SK-N-DZ (cell line): Measurements from ENCODE around the gene KRTAP4-16. TPM values are rescaled to one million over a fixed set of nuclear protein-coding genes. Genes with fewer than 3 reads are reported as not detected.
"Not testable (repeated sequence)": the region's sequence is repeated elsewhere in the genome, so short reads cannot be mapped to it uniquely, and the experiment has no call there.

Experiments used
- DNase-seq: peaks from one replicate; pipeline ENCODE4 v3.0.0-alpha.2; 2015; ENCODE audit warnings: low spot score
- polyA plus RNA-seq, 2 experiments: library from polyadenylated mRNA; depleted of rRNA; stranded (reverse); fragments of >200 nt; gene quantifications; 2 replicates each; pipeline ENCODE4 v1.2.3, GENCODE V29; 2014

KRTAP4-16 gene
- not detected in 2 replicates for polyA plus RNA-seq (2014; cell fraction: cytosol; rRNA removed)
- polyA plus RNA-seq (2014; cell fraction: nucleus; rRNA removed), result not detected in 2 replicates

DNA sequence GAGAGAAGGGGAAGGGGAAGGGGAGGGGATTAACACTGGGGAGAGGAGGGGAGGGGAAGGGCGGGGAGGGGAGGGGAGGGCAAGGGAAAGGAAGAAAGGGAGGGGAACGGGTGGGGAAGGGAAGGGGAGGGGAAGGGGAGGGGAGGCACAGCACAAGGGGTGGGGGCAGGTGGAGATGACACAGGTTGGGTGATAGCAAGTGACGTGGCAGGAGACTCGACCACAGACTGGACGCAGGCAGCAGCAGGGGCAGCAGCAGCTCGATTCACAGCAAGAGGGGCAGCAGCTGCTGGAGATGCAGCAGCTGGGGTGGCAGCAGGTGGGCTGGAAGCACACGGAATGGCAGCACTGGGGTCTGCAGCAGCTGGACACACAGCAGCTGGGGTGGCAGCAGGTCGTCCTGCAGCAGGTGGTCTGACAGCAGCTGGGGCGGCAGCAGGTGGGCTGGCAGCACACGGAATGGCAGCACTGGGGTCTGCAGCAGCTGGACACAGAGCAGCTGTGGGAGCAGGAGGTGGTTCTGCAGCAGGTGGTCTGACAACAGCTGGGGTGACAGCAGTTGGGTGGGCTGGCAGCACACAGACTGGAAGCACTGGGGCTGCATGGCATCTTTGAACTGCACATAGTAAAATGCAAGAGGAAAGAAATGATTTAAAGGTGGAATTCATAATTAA, at the start of gene KRTAP4-16:
Gene KRTAP4-16 (minus strand): TSS at position 624 of the 674 bp plus-strand sequence. CDS start 0 bp downstream, at position 624.
- no peak for DNase-seq

DNA sequence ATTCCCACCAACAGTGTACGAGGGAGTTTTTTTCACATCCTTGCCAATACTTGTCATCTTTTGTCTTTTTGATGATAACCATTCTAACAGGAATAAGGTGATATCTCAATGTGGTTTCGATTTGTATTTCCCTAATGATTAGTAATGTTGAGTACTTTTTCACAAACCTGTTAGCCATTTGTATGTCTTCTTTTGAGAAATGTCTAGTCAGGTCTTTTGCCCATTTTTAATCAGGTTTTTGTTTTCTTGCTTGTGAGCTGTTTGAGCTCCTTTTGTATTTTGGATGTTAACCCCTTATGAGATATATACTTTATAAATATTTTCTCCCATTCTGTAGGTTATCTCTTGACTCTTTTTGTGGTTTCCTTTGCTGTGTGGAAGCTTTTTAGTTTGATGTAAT, 49.5 kb upstream of the KRTAP4-16 start:
- DNase-seq, result no peak

DNA sequence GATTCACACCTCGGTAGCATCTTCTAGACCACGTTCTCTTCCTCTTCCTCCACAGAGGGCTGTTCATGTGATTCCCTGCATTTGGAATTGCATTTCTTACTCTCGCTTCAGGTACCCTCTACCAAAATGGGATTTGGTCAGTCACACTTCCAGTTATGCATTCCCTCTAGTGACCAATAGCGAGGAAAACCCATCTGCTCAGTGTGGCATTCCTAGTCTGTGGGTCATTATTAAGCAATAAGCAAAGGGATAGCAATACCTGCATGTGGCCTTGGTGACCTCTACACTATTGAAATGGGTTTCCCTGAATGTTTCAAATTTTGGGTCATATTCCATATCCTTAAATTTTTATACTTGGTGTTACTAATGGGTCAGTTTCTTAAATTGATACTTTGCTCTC, 48.0 kb upstream of the KRTAP4-16 start:
- DNase-seq, result no peak

DNA sequence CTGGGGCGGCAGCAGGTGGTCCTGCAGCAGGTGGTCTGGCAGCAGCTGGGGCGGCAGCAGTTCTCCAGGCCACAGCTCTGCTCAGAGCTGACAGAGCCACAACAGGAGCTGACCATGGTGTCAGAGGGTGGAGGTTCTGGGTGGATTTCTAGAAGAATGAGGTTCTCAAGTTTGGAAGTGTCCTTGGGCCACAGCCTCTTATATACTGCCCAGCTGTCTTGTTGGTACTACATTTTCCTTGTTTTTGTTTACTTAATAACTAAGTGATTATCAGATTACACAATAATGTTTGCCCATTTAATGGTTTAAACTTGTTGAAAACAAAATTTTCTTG, 47.6 kb upstream of the KRTAP4-16 start, which contains the start of gene KRTAP4-5:
Gene KRTAP4-5 (minus strand): TSS at position 174 of the 334 bp plus-strand sequence. CDS start 58 bp downstream, at position 116.
- no peak for DNase-seq

DNA sequence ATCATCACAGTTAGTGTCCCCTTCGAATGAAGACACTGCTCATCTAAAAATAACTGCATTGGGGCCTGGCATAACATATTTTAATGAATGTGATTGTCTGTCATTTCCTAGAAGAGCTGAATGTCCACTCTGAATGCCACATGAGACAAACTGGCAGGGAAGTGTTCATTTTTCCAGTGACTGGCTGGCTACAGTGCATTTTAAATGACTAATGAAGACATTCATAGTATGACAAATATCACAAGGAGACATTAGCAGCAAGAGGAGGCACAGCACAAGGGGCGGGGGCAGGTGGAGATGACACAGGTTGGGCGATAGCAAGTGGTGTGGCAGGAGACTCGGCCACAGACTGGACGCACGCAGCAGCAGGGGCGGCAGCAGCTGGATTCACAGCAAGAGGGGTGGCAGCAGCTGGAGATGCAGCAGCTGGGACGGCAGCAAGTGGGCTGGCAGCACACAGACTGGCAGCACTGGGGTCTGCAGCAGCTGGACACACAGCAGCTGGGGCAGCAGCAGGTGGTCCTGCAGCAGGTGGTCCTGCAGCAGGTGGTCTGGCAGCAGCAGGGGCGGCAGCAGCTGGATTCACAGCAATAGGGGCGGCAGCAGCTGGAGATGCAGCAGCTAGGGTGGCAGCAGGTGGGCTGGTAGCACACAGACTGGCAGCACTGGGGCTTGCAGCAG, 47.1 kb upstream of the KRTAP4-16 start:
- not testable (repeated sequence) for DNase-seq

DNA sequence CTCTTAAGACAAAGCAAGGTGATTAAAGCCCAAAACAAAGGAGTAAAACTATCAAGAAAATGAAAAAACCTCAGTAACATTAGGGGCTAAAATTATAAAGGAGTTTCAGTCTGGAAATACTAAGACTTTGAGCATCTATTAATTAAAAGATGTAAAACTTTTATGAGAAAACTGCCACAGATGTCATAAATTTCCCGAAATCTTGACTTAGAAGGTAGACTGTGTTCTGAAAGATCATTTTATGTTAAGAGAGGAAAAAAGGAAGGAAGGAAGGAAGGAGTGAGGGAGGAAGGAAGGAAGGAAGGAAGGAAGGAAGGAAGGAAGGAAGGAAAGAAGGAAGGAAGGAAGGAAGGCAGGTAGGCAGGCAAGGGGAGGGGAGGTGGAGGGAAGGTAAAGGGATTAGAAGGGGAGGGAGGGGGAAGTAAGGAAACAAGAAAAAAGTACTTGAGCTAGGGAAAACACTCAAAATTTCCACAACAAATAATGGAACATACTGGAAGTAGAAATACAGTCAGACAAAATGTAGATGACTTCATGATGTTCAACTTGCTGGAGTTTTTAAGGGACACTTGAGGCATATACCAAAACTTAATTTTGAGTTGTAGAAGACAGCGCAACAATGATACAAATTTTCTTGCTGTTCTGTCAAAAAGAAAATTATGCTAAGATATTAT, 45.7 kb upstream of the KRTAP4-16 start:
- no peak for DNase-seq

DNA sequence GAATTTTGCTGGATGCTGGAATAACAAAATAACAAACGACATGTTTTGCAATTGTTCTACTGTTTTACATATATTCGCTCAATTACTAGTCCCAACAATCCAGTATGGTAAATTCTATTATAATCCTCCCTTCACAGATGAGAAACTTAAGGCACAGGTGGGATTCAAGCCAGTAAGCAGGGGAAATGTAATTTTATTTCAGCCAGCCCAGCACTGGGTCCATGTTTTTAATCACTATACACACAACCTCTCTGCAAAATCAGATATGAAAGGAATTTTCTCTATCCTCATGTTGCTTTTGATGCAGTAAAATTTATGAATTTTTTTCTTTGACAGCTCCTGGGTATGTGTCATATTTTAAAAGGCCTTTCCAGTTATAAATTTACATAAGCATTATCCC, 43.3 kb upstream of the KRTAP4-16 start:
- DNase-seq, result no peak

DNA sequence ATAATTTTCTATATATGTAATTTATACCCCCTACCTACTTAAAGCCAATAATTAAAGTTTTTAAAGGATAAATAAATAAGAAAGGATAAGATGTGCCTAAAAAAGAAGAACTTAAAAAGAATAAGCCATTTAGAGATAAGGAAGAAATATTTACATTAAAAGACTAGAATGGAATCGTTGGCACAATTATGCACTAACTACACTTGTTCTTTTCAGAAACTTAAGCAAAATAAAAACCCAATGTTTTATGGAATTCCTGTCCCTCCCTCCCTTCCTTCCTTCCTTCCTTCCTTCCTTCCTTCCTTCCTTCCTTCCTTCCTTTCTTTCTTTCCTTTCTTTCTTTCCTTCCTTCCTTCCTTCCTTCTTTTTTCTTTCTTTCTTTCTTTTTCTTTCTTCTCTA, 42.8 kb upstream of the KRTAP4-16 start:
- DNase-seq, result no peak

DNA sequence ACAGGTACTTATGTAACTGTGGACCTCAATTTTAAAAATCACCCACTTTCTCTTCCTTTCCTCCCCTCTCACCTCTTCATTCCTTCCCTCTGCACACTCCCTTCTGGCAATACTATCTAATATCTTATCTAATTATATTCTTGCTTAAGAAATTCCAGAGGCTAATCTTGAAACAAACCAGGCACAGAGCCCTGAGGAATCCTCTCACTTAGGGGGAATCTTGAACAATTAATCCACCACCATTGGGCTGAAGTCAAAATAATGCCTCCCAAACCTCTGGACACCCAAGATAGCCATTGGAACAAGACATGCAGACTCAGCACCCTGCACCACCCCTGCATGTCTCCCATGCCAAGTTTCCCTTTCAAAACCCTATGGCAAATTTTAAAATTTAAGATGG, 39.4 kb upstream of the KRTAP4-16 start:
- no peak for DNase-seq

DNA sequence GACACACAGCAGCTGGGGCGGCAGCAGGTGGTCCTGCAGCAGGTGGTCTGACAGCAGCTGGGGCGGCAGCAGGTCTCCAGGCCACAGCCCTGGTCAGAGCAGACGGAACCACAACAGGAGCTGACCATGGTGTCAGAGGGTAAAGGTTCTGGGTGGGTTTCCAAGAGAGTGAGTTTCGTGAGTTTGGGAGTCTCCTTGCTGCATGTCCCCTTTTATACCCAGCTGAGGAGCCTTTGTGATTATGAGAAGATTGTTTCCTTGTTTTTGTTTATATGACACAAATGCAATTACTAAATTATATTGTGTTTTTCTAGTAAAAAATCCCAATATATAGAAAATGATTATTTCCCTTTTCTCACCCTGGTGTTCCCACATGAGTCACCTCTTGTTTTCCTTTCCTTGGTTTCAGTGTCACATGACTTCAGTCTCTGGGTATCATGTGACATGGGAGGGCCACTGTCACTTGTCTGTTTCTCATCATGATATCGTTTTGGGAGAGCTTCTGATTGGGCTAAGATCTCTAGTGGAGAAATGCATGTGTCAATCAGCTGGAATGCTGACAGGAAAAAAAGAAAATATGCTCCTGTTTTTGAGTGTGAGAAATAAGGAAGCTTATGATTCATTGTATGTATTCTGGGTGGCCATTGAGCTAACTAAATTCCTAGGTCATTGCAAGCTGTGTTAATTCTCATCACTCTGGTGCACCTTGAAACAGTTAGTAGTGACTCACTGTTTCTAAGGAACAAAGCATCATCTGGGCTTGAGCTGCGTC, 38.5 kb upstream of the KRTAP4-16 start, which contains the start of gene KRTAP4-6:
Gene KRTAP4-6 (minus strand): TSS at position 185 of the 772 bp plus-strand sequence. CDS start 57 bp downstream, at position 128.
- DNase-seq, result no peak

DNA sequence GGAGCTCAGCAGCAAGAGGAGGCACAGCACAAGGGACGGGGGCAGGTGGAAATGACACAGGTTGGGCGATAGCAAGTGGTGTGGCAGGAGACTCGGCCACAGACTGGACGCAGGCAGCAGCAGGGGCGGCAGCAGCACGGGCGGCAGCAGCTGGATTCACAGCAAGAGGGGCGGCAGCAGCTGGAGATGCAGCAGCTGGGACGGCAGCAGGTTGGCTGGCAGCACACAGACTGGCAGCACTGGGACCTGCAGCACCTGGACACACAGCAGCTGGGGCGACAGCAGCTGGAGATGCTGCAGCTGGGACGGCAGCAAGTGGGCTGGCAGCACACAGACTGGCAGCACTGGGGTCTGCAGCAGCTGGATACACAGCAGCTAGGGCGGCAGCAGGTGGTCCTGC, 37.9 kb upstream of the KRTAP4-16 start:
- not testable (repeated sequence) for DNase-seq

DNA sequence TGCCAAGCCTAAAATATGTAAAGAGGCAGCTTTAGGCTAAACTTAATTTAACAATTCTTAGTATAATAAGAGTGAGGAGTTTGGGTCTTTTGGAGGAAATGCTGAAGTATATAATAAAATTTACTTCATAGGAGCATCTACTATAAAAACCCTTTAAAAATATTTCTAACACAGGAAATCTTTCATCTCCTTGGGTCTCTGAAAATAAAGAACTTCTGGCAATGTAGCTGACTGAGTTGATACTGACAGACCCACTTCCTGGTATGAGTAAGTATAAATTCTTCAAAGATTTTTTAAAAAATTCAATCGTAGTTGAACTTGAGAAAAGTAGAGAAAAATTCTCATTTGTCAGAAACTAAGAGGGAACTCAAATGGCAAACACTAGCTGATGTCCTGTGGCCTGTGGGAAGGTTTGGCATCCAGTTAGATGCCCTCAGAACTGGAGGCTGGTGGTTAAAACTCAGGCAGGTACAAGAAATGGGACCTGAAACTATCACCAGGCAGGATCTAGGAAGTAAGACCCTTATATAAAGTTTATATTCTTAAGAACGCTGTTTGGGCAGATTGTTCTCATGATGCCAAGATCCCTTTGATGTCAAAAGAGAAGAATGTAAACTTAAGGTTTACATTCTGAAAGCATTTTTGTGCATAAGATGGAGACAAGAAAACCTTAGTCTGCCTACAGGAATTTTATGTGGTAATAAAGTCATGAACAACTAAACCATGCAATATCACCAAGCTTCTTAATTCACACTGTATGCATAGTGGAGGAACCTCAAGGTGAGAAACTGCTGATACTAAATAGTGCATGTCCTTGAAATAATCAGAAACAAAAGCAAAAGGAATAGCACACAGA, 32.1 kb upstream of the KRTAP4-16 start:
- no peak for DNase-seq

DNA sequence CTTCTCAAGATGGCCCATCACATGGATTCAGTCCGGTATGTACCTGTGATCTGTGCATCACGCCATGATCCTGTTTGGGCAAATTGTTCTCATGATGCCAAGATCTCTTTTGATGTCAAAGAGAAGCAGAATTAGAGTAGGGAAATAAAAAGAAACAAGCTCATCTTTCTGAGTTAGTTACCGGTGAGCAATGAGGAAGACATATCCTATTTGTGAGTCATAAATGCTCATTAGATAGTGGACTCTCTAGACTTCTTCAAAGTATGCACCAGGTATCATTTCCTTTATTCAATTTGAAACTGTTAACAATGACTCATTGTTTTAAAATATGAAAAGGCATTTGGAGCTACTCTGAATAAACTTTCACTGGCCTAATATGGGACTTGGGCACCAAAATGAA, 30.0 kb upstream of the KRTAP4-16 start:
- no peak for DNase-seq

DNA sequence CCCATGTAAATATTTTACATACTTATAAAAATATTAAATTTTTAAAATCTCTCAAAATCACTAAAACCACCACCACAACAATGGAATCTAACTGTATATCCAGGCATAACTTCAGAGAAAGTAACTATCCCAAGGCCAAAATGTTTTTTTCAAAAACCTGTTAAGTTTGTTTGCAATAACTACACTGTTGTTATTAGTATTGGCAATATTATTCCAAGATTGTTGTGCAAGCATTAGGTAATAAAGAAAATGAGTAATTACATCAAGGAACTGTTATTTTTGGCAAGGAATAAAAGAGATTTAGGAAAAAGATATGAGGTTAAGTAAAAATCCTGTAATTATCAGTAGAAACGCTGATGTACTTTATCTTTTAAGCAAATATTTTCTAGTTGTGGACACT, 25.4 kb upstream of the KRTAP4-16 start:
- no peak for DNase-seq

DNA sequence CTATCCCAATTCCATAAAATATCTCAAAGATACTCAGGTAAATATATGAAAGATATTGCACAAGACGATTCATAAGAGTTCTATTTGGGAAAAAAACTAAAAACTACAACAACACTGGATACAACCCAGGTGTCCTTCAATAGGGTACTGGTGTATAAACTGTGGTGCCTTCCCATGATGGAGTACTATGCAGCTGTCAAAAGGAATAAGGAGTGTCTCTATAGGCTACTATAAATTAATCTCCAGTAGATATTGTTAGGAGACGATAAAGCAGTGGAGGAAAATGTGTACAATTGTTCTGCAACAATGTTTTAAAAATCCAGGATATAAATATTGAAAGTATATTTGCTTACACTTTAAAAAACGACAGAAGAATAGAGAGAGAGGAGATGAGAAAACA, 24.4 kb upstream of the KRTAP4-16 start:
- DNase-seq, result no peak

DNA sequence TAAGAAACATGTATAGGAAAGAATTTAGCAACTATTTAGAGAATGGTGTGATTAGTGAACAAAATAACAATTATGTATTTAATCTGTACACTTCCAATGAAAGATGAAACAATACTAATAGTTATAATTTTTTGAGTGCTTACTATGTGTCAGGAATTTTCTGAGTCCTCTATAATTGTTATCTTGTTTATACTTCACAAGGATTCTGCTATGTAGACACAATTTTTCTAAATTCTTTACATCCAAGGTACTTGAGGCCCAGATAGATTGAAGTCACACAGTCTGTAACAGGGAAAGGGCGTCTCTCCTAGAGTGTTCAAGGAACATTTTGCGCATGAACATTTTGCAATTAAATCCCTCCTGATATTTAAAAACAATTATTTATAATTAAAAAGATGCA, 23.1 kb upstream of the KRTAP4-16 start:
- no peak for DNase-seq

DNA sequence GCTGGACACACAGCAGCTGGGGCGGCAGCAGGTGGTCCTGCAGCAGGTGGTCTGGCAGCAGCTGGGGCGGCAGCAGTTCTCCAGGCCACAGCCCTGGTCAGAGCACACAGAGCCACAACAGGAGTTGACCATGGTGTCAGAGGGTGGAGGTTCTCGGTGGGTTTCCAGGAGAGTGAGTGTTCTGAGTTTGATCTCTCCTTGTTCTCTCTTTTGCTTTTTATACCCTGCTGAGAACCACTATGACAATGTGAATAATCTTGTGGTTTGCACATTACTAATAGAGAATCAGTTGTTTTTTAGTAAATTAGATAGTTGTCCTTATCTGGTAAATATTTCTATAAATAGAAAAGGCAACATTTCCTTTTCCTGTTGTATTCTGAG, 22.0 kb upstream of the KRTAP4-16 start, which contains the start of gene KRTAP4-12:
Gene KRTAP4-12 (minus strand): TSS at position 192 of the 381 bp plus-strand sequence. CDS start 60 bp downstream, at position 132.
- not testable (repeated sequence) for DNase-seq

DNA sequence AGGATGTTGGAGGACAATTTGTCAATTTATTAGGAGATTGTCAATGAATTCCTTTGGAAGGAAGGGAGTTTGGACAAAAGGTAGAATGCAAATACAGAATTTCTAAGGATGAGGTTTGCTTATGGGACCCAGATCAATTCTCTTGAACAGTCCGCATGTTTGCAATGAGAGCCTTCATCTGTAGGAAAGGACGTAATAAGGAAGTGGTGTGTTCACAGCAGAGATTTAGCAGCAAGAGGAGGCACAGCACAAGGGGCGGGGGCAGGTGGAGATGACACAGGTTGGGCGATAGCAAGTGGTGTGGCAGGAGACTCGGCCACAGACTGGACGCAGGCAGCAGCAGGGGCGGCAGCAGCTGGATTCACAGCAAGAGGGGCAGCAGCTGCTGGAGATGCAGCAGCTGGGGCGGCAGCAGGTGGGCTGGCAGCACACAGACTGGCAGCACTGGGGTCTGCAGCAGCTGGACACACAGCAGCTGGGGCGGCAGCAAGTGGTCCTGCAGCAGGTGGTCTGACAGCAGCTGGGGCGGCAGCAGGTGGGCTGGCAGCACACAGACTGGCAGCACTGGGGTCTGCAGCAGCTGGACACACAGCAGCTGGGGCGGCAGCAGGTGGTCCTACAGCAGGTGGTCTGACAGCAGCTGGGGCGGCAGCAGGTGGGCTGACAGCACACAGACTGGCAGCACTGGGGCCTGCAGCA, 21.4 kb upstream of the KRTAP4-16 start:
- not testable (repeated sequence) for DNase-seq

DNA sequence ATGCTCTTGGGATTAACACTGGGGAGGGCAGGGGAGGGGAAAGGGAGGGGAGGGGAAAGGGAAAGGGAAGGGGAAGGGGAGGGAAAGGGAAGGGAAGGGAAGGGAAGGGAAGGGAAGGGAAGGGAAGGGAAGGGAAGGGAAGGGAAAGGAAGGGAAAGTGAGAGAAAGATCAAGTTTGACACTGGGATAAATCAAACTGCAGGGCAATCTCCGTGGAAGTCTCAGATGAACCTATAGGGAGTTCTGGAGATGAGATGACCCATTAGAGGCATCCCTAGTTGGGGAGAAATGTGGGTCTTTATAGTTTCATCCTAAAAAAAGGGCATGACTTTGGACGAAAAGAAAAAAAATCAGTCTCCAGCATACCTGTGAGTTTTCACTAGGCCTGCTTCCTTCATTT, 19.7 kb upstream of the KRTAP4-16 start:
- DNase-seq, result no peak
